Iris pigment epithelial cell (primary cell): ENCODE measurements around the gene TOMM70.
A peak's percentile ranks its signal among the peaks of the same experiment; 100 is the strongest.

Experiments used
- DNase-seq: peaks from one replicate; pipeline ENCODE4 v3.0.0-alpha.2; 2011; ENCODE audit warnings: low read depth

The TOMM70 gene

GRCh38 chr3:100324044-100324443, 76.8 kb downstream of the TOMM70 start:
- no peak for DNase-seq

- DNase-seq, result no peak
Observed at GRCh38 chr3:100319951-100320350, 80.9 kb downstream of the TOMM70 start.

DNA sequence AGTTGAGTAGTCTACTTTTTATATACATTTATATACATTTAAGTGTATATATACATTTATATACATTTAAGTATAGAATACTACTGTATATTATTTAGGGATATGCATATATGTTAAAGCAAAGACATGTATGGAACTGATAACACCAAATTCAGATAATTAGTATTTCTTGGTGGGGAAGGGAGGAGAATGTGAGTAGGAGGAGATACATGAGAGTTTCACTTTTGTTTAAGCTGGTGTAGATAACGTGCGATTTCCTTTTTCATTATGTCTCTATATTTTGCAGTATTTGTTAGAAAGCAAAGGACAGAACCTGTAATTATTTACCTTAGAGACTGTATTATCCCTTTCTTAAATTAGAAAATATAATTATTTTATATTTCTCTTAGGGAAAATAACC, 83.0 kb downstream of the TOMM70 start:
- no peak for DNase-seq

DNA sequence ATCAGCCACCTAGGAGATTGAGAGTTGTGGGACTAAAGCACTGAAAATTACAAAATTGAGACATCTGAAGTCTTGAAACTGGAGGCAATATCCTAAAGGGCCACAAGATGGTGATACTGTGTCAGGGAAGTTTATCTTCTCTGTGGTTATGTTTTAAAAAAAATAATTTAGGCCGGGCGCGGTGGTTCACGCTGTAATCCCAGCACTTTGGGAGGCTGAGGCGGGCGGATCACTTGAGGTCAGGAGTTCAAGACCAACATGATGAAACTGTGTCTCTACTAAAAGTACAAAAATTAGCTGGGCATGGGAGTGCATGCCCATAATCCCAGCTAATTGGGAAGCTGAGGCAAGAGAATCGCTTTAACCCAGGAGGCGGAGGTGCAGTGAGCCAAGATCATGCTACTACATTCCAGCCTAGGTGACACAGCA, 84.2 kb downstream of the TOMM70 start:
- DNase-seq, result peak; percentile 74
